HG02610 (cell line): ENCODE measurements around the gene LANCL3.
"Not testable (repeated sequence)": the region's sequence is repeated elsewhere in the genome, so short reads cannot be mapped to it uniquely, and the experiment has no call there.

Experiments used
- ATAC-seq: cut with Tn5 transposase; IDR thresholded peaks from one replicate; pipeline ENCODE4 v1.9.1; 2021; ENCODE audit warnings: mild to moderate bottlenecking, moderate library complexity; ENCODE audit not compliant: unreplicated experiment

Gene LANCL3

GRCh38 chrX:37609727-37610126 lies 38.3 kb downstream of the LANCL3 start:
- no peak for ATAC-seq

GRCh38 chrX:37613933-37614332 lies 42.5 kb downstream of the LANCL3 start:
- no peak for ATAC-seq

DNA sequence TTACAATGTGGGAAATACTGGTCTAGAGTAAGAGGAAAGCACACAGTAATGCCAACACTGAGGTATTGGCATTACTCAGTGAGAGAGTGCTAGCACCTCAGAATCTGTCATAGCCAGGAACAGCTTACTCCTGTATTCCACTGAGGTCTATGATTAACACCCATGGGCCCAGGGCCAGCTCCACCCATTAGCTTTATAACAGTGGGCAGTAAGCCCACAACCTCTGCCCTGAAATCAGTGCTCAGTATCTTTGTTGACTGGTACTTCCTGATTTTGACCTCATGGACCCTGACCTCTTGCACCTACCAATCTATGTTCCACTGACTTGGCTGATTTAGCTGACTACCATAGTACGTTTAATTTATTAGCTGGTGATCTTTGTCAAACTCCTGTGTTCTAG lies 56.1 kb downstream of the LANCL3 start:
- no peak for ATAC-seq

GRCh38 chrX:37638047-37638446 lies 66.6 kb downstream of the LANCL3 start:
- no peak for ATAC-seq

DNA sequence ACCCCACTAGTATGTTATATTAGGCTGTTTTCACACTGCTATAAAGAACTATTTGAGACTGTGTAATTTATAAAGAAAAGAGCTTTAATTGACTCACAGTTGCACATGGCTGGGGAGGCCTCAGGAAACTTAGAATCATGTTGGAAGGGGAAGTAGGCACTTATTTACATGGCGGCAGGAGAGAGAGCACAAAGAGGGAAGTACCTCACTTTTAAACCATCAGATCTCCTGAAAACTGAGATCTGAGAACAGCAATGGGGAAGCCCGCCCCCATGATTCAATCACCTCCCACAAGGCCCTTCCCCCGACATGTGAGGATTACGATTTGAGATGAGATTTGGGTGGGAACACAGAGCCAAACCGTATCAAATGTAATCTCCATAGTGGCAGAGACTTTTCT lies 68.7 kb downstream of the LANCL3 start:
- no peak for ATAC-seq

DNA sequence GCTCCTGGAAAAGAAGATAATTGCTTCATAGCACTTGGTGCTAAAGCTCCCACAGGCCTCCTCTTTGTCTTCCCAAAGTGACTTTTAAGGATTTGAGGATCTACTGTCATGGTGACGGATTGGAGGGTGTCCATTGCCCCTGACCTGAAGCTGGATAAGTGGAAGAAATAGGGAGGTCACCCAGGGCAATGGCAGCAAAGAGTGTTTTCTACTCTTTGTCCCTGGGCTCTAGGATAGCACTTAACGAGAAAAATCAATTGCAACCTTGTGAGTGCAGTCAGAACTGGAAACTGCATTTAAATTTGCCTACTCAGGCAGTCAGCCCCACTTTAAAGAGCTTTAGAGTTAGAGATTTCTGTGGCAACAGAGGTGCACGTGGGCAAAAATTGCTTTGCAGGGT lies 70.4 kb downstream of the LANCL3 start:
- ATAC-seq, result no peak

DNA sequence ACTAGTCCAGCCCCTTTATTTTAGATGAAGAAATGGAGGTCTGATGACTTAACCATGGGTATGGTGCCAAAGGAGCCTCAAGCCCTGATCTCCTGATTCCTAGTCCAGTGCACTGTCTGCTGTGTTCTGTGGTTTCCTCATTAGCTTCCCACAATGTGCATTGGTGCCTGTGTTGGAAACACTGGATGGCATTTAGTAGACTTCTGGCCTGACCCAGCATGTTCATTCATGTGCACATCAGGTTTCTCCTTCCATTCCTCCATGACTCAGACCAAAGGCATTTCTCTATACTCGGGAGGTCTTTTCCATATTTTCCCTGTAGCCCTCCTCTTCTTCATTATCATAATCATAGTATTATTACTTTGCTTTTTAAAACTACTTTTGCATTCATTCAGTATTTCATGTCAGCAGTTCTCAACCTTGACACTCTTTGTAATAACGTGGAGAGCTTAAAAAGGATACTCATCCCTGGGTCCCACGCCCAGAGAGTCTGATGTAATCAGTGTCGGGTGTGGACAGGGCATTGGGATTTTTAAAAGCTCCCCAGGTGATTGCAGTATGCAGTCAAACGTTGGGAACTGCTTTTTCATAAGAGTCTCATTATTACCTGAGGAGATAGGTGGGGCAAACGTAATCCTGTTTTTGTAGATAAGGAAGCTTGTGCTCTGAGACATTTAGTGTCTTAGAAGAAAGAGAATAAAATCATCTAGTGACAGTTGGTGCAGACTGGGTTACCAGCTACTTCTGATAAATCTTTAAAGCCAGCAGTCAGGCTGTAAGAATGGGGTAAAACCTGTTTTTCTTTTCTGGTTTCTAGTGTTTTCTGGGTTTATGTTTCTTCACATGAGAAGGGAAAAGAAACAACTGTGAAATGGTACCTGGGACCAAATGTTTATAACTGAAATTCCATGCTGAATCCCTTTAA lies 73.2 kb downstream of the LANCL3 start:
- no peak for ATAC-seq

DNA sequence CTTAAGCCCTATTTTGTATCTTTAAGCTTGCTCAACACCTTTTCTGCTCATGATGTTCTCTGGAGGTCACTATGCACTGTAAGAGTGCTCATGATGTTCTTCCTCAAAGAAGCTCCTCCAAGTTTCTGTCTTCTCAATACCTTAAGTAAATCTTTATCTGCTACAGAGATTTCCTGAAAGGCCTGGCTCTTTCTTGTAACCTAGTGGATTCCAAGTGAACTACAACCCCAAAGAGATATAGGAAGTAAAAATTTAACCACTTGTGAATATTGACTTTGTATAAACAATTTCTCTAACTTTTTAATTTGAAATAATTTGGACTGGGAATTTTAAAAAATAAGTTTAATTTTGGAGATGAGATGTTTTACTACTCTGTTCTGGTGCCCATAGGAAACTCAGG lies 74.8 kb downstream of the LANCL3 start:
- ATAC-seq, result no peak

DNA sequence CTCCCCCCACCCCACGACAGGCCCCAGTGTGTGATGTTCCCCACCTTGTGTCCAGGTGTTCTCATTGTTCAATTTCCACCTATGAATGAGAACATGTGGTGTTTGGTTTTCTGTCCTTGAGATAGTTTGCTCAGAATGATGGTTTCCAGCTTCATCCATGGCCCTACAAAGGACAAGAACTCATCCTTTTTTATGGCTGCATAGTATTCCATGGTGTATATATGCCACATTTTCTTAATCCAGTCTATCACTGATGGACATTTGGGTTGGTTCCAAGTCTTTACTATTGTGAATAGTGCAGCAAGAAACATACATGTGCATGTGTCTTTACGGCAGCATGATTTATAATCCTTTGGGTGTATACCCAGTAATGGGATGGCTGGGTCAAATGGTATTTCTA lies 79.4 kb downstream of the LANCL3 start:
- ATAC-seq, result not testable (repeated sequence)

GRCh38 chrX:37651921-37652452 lies 80.5 kb downstream of the LANCL3 start:
- ATAC-seq, result no peak

DNA sequence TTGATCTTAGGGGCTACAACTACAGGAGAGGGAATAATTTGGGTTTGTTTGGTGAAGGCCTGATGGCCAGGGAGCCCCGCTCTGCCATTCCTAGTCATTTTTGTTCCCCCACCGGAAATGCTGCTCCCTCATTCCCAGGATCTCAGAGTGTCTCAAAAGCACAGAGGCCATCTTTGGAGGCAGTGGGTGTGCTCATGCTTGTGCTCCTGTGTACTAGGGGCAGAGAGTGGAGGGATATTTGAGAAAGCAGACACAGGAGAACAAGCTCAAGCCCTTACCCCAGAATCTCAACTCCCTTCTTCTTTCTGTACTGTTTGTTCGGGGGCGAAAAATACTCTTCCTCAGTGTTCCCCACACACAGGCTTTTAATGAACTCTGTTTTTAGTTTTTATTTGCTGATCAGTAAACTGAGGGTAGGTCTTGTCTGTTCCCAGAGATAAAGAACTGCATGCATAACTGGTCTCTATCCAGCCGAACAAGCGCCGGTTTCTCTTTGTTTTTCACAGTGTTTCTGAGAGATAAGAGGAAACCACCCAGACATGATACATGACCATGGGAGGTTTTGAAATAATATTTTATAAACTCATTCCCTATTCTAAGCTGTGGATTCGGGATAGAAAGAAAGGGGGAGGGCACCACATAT lies 81.2 kb downstream of the LANCL3 start:
- no peak for ATAC-seq

- no peak for ATAC-seq
Measured at GRCh38 chrX:37653397-37654085, 82.1 kb downstream of the LANCL3 start.

DNA sequence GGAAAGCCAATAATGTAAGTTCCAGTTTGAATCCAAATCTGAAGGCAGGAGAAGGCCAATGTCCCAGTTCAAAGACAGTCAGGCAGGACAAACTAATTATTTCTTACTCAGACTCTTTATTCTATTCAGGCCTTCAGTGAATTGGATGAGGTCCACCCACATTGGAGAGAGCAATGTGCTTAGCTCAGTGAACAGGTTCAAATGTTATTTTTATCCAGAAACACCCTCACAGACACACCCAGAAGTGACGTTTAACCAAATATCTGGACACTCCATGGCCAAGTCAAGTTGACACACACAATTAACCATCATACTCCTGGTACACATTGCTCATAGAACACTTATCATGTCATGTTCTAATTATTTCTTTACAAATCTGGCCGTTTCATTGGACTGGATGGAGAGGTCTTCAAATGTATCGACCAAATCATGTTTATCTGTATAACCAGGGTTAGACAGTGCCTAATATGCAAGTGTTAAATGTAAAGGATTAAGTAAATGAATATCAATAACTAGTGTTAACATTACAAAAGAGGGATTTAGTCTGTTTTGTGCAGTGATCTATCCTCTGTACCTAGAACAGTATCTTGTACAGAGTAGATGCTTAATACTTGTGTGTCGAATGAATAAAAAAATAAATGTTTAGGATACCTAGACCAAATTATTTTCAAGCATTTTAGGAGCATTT lies 87.0 kb downstream of the LANCL3 start:
- no peak for ATAC-seq

DNA sequence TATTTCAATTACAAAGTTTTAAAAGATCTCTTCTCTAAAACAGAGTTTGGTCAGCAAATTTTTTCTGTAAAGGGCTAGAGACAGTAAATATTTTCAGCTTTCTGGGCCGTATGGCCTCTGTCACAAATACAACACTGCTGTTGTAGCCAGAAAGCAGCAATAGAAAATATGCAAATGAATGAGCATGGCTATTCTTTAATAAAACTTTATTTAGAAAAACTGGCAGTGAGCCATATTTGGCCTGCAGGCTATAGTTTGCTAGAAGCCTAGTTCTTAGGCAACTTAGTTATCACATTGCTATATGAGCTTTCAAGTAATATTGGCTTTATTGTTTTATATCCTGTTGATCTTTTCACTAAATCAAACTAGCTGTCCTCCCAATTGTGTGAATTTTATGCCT lies 87.6 kb downstream of the LANCL3 start:
- no peak for ATAC-seq

- ATAC-seq, result no peak
Measured at GRCh38 chrX:37662181-37662580, 90.7 kb downstream of the LANCL3 start.

GRCh38 chrX:37666516-37666915 lies 95.1 kb downstream of the LANCL3 start:
- ATAC-seq, result no peak

DNA sequence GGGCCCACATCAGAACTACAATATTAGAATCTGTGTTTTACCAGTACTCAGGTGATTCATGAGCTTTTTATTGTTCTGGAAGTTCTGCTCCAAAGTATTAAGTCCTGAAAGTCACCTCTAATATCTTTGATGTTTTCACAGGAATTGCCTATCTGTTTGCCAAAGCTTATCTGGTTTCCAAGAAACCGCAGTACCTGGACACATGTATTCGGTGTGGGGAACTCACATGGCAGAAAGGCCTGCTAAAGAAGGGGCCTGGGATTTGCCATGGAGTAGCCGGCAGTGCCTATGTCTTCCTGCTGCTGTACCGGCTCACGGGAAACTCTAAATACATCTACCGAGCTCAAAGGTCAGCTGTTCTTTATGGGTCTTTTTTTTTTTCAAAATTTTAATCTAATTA lies 95.7 kb downstream of the LANCL3 start:
- ATAC-seq, result no peak

GRCh38 chrX:37672563-37672962 lies 101.1 kb downstream of the LANCL3 start:
- no peak for ATAC-seq

DNA sequence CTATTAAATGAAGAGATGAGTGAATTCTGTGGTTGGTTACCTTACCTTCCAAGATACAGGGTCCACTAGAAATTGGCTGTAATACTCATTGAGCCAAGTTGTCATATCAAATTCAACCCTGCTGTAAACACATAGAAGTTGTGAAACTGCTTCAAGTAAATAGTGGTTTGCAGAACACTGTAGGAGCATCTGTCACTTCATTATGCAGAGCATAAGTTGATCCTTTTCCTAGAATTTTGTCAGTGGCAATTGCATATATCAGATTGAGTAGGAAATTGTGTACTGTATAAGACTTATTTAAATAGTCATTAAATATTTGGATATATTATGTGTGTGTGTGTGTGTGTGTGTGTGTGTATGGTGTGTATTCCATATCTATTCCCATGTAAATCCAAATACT lies 105.3 kb downstream of the LANCL3 start:
- ATAC-seq, result no peak

- ATAC-seq, result no peak
Measured at GRCh38 chrX:37677243-37677642, 105.8 kb downstream of the LANCL3 start.

GRCh38 chrX:37677765-37678164 lies 106.3 kb downstream of the LANCL3 start:
- no peak for ATAC-seq
